Mesenchymal stem cell (in vitro differentiated cells and primary cell): ENCODE measurements around the gene PDCD11.

Experiments
- DNase-seq: peaks from one replicate; pipeline ENCODE4 v3.0.0-alpha.2; 2013
- H2AFZ ChIP-seq: one replicate; pipeline ENCODE4 v1.6.1; 2013; ENCODE audit warnings: low read depth, mild to moderate bottlenecking, control low read depth, inconsistent platforms, low read length, moderate library complexity
- H2AK5ac ChIP-seq: 2 replicates; pipeline ENCODE4 v1.6.1; 2013; ENCODE audit warnings: low read length, moderate library complexity, mild to moderate bottlenecking, inconsistent platforms; ENCODE audit not compliant: severe bottlenecking
- H2BK120ac ChIP-seq: one replicate; pipeline ENCODE4 v1.6.1; 2013; ENCODE audit warnings: low read depth, mild to moderate bottlenecking, inconsistent platforms, low read length, moderate library complexity
- H2BK12ac ChIP-seq, 2 experiments: one replicate each; pipeline ENCODE4 v1.6.1; 2013; ENCODE audit warnings: inconsistent platforms in 2 of 2, low read length in 2 of 2, mild to moderate bottlenecking in 2 of 2, moderate library complexity in 2 of 2, control low read depth in 1 of 2
- H2BK15ac ChIP-seq: one replicate; pipeline ENCODE4 v1.6.1; 2013; ENCODE audit warnings: mild to moderate bottlenecking, low read depth, inconsistent platforms; ENCODE audit not compliant: poor library complexity, severe bottlenecking
- H2BK5ac ChIP-seq: 2 replicates; pipeline ENCODE4 v1.6.1; 2013; ENCODE audit warnings: low read depth, mild to moderate bottlenecking, low read length, control low read depth, inconsistent platforms; ENCODE audit not compliant: poor library complexity, severe bottlenecking
- H3K14ac ChIP-seq, 2 experiments: one replicate each; pipeline ENCODE4 v1.6.1; 2013; ENCODE audit warnings: inconsistent platforms in 2 of 2, low read length in 2 of 2, control low read depth in 1 of 2, mild to moderate bottlenecking in 1 of 2, moderate library complexity in 1 of 2
- H3K18ac ChIP-seq, 2 experiments: one replicate each; pipeline ENCODE4 v1.6.1; 2013; ENCODE audit warnings: inconsistent platforms in 2 of 2, low read length in 2 of 2, control low read depth in 1 of 2, low read depth in 1 of 2, mild to moderate bottlenecking in 1 of 2
- H3K23ac ChIP-seq, 2 experiments: one replicate each; pipeline ENCODE4 v1.6.1; 2013; ENCODE audit warnings: inconsistent platforms in 2 of 2, low read length in 2 of 2, mild to moderate bottlenecking in 2 of 2, moderate library complexity in 2 of 2, control low read depth in 1 of 2
- H3K27ac ChIP-seq: 2 replicates; pipeline ENCODE4 v1.5.1; 2013; ENCODE audit warnings: mild to moderate bottlenecking, moderate library complexity, low read length, control low read depth, inconsistent platforms; ENCODE audit not compliant: poor library complexity, severe bottlenecking
- H3K27me3 ChIP-seq, 2 experiments: 2 replicates each; pipeline versions ENCODE4 v1.6.1 to v1.7.0; 2013; ENCODE audit warnings: low read length in 2 of 2, mild to moderate bottlenecking in 2 of 2, moderate library complexity in 2 of 2, control low read depth in 1 of 2, inconsistent platforms in 1 of 2; ENCODE audit not compliant: control insufficient read depth in 1 of 2, insufficient read depth in 1 of 2
- H3K36me3 ChIP-seq, 2 experiments: 2 replicates each; pipeline versions ENCODE4 v1.6.1 to v1.7.0; 2013; ENCODE audit warnings: low read length in 2 of 2, control low read depth in 1 of 2, inconsistent platforms in 1 of 2, low read depth in 1 of 2, mild to moderate bottlenecking in 1 of 2; ENCODE audit not compliant: insufficient read depth in 2 of 2, control insufficient read depth in 1 of 2
- H3K4ac ChIP-seq, 2 experiments: one replicate each; pipeline ENCODE4 v1.6.1; 2013; ENCODE audit warnings: inconsistent platforms in 2 of 2, low read length in 2 of 2, mild to moderate bottlenecking in 2 of 2, moderate library complexity in 2 of 2, control low read depth in 1 of 2, low read depth in 1 of 2
- H3K4me1 ChIP-seq: 2 replicates; pipeline ENCODE4 v1.6.1; 2013; ENCODE audit warnings: low read depth, low read length, control low read depth; ENCODE audit not compliant: control insufficient read depth, insufficient read depth
- H3K4me2 ChIP-seq: 2 replicates; pipeline ENCODE4 v1.6.1; 2013; ENCODE audit warnings: low read length, mild to moderate bottlenecking, inconsistent platforms; ENCODE audit not compliant: poor library complexity, severe bottlenecking
- H3K4me3 ChIP-seq, 2 experiments: 2 replicates each; pipeline versions ENCODE4 v1.5.1 to v1.7.0; 2013; ENCODE audit warnings: low read length in 2 of 2, mild to moderate bottlenecking in 2 of 2, control low read depth in 1 of 2, low read depth in 1 of 2; ENCODE audit not compliant: insufficient read depth in 1 of 2
- H3K79me1 ChIP-seq: replicated peaks from 2 replicates; pipeline ENCODE4 v1.6.1; 2013; ENCODE audit warnings: mild to moderate bottlenecking, control low read depth, low read length, inconsistent platforms; ENCODE audit not compliant: poor library complexity, severe bottlenecking
- H3K9ac ChIP-seq: 2 replicates; pipeline ENCODE4 v1.7.0; 2013; ENCODE audit warnings: mild to moderate bottlenecking, low read length, moderate library complexity
- H3K9me3 ChIP-seq: 2 replicates; pipeline ENCODE4 v1.7.0; 2013; ENCODE audit warnings: mild to moderate bottlenecking, low read length; ENCODE audit not compliant: control insufficient read depth
- H4K8ac ChIP-seq: one replicate; pipeline ENCODE4 v1.6.1; 2013; ENCODE audit warnings: inconsistent platforms, mild to moderate bottlenecking, low read length, moderate library complexity
- H4K91ac ChIP-seq: one replicate; pipeline ENCODE4 v1.6.1; 2013; ENCODE audit warnings: mild to moderate bottlenecking, low read length, inconsistent platforms
- WGBS: methylation state at CpG from one replicate; pipeline ENCODE4 v1.1.7; 2013; ENCODE audit warnings: mixed read lengths; 5-methylcytosine and 5-hydroxymethylcytosine counted together

Gene PDCD11

GRCh38 chr10:103449208-103450144 is 53.0 kb downstream of the PDCD11 start:
- Histone ChIP-seq H2AFZ (no peak overlapping the region), H4K8ac (no peak overlapping the region), H3K4ac (no peak overlapping the region), H3K79me1 (peaks cover 8% of the 10 kb centered on the region), H3K36me3 (peaks cover 46 to 51% of the 10 kb centered on the region in 2 experiments), H3K14ac (no peak overlapping the region), H3K27me3 (no peaks in the 10 kb centered on the region), H3K4me2 (no peak overlapping the region), H3K9ac (peak overlapping the region; percentile 95), H3K27ac (no peak overlapping the region), H3K4me3 (peak overlapping the region; percentile 14 to 98), H2AK5ac (no peak overlapping the region), H4K91ac (peak overlapping the region; percentile 25), H3K4me1 (peaks cover 16% of the 10 kb centered on the region), H2BK15ac (peak overlapping the region; percentile 54), H2BK12ac (no peak overlapping the region), H2BK120ac (no peak overlapping the region), H3K9me3 (no peaks in the 10 kb centered on the region), H3K23ac (no peak overlapping the region), H2BK5ac (no peak overlapping the region), H3K18ac (peak overlapping the region in 1 of 2 experiments; percentile 30)
- DNase-seq = no peak
- 94% methylated on average over 34 of the region's 34 CpGs for WGBS

- peak overlapping the region; percentile 53 for H4K91ac ChIP-seq
- H2AK5ac ChIP-seq = no peak overlapping the region
- H2BK120ac ChIP-seq = no peak overlapping the region
- H3K14ac ChIP-seq = no peak overlapping the region
- no peak for DNase-seq
- H3K36me3 ChIP-seq = peaks cover 39 to 44% of the 10 kb centered on the region in 2 experiments
- no peak overlapping the region for H2BK12ac ChIP-seq
- 98% methylated on average over 12 of the region's 12 CpGs for whole genome bisulfite sequencing
- H3K4me1 ChIP-seq = peaks cover 16% of the 10 kb centered on the region
- no peak overlapping the region for H2BK5ac ChIP-seq
- H3K4me3 ChIP-seq = peak overlapping the region in 1 of 2 experiments; percentile 98
- H3K23ac ChIP-seq = no peak overlapping the region
- no peak overlapping the region for H4K8ac ChIP-seq
- H3K9ac ChIP-seq = peak overlapping the region; percentile 95
- no peak overlapping the region for H3K4me2 ChIP-seq
- H3K79me1 ChIP-seq = peaks cover 8% of the 10 kb centered on the region
- H3K27ac ChIP-seq = no peak overlapping the region
- no peaks in the 10 kb centered on the region for H3K27me3 ChIP-seq
- no peak overlapping the region for H3K18ac ChIP-seq
- H2BK15ac ChIP-seq = no peak overlapping the region
- no peaks in the 10 kb centered on the region for H3K9me3 ChIP-seq
- H2AFZ ChIP-seq = no peak overlapping the region
- no peak overlapping the region for H3K4ac ChIP-seq
These were observed 53.8 kb downstream of the PDCD11 start for GRCh38 chr10:103450201-103450695.

GRCh38 chr10:103451091-103451813 is 54.8 kb downstream of the PDCD11 start:
- Histone ChIP-seq H4K8ac (peak overlapping the region; percentile 83), H2BK120ac (no peak overlapping the region), H3K4me3 (peak overlapping the region; percentile 46 to 98), H3K9ac (peak overlapping the region; percentile 95), H3K18ac (peak overlapping the region; percentile 29 to 74), H4K91ac (peak overlapping the region; percentile 94), H2BK15ac (peak overlapping the region; percentile 78), H3K4me2 (peak overlapping the region; percentile 71), H2AK5ac (no peak overlapping the region), H2AFZ (no peak overlapping the region), H3K9me3 (no peaks in the 10 kb centered on the region), H3K23ac (no peak overlapping the region), H3K36me3 (peaks cover 30 to 36% of the 10 kb centered on the region in 2 experiments), H2BK5ac (no peak overlapping the region), H3K4ac (peak overlapping the region in 1 of 2 experiments; percentile 24), H3K4me1 (peaks cover 16% of the 10 kb centered on the region), H2BK12ac (peak overlapping the region; percentile 7 to 57), H3K14ac (no peak overlapping the region), H3K79me1 (peaks cover 7% of the 10 kb centered on the region), H3K27ac (no peak overlapping the region), H3K27me3 (no peaks in the 10 kb centered on the region)
- DNase-seq = no peak
- 63% methylated on average over 13 of the region's 14 CpGs for WGBS
